GM12865 (cell line): ENCODE data around the gene BANF2.
"Not testable (repeated sequence)": the region's sequence is repeated elsewhere in the genome, so short reads cannot be mapped to it uniquely, and the experiment has no call there.

Experiments
- DNase-seq: peaks from one replicate; pipeline ENCODE4 v3.0.0; 2010; ENCODE audit warnings: low read depth
- H3K4me3 ChIP-seq: 2 replicates; pipeline ENCODE4 v1.5.1; 2011; ENCODE audit warnings: mild to moderate bottlenecking, low read depth, low read length, control low read depth
- CTCF ChIP-seq: IDR thresholded peaks from 2 replicates; pipeline ENCODE4 v1.5.1; 2011; ENCODE audit warnings: low read length, control low read depth, low read depth, inconsistent platforms; ENCODE audit not compliant: insufficient read depth; ENCODE audit errors: missing control alignments

The BANF2 gene

GRCh38 chr20:17762243-17762872 is 62.6 kb downstream of the BANF2 start:
- no peak for DNase-seq
- no peak for TF ChIP-seq CTCF
- H3K4me3 ChIP-seq, result no peak overlapping the region

DNA sequence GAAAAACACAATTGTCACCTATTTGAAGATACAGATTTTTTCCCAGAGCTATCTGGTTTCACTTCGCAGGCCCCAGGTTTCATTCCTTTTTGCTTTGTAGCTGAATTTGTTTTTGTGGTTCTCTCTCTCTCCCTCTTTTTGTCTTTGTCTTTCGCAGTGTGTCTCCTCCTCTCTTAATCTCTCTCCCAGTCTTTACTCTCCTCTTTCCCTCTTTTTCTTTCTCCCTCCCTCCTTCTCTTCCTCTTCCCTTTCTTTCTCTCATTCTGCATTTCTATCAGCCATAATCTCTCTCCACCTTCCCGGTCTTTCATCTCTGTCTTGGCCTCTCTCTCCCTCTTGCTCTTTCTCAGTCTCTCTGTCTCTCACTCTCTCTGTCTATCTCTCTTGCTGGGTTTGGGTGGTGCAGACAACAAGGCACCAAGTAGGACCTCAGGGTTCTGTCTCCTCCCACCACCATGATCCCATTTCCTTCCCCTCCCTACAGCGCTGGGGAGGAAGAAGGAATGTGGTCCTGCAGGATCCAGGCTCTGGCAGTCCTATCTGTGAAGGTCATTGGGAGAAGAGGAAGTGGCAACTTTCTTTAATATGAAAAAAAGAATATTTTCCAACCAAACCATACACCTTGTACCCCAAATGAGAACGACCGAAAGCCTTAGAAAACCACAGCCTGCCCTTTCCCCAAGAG is 63.2 kb downstream of the BANF2 start:
- H3K4me3 ChIP-seq, result no peak overlapping the region
- no peak for DNase-seq
- TF ChIP-seq CTCF, result no peak

GRCh38 chr20:17765017-17765416 is 65.3 kb downstream of the BANF2 start:
- no peak for DNase-seq
- TF ChIP-seq CTCF, result no peak
- no peak overlapping the region for H3K4me3 ChIP-seq

DNA sequence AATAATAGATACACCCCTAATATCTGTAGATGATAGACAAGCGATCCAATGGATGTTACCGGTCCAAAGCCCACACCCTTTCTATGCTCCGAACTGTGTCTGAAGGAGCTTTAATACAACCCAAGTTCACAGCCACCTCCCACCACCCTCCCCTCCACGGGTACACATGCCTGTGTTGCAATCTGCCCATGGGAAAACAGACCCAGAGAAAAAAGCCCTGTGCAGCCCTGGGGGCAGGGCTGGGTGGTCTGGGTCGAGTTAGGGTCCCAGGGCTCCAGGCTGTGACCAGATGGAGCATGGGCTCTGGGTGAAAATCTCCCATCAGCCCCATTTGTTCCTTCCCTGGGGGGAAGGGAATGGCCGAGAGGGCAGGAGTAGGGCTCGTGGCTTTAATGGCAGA is 65.8 kb downstream of the BANF2 start:
- no peak overlapping the region for H3K4me3 ChIP-seq
- TF ChIP-seq CTCF, result no peak

DNA sequence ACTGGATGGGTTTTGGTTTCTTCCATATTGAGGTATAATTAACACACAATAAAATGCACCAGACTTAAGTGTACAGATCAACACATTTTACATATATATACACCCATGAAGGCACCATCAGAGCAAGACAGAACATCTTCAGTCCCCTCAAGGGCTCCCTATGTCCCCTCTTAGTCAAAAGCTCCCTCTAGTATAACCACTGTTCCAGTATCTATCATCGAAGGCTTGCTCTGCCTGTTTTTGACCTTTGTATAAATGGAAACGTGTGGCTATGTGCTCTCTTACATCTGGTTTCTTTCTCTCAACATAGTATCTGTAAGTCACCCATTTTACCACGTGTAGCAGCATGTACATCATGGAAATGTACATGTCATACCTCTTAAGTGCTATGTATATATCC is 66.5 kb downstream of the BANF2 start:
- TF ChIP-seq CTCF, result no peak
- no peak for DNase-seq
- no peak overlapping the region for H3K4me3 ChIP-seq

More for the DNA sequence above, 65.8 kb downstream of the BANF2 start:
- no peak for DNase-seq

DNA sequence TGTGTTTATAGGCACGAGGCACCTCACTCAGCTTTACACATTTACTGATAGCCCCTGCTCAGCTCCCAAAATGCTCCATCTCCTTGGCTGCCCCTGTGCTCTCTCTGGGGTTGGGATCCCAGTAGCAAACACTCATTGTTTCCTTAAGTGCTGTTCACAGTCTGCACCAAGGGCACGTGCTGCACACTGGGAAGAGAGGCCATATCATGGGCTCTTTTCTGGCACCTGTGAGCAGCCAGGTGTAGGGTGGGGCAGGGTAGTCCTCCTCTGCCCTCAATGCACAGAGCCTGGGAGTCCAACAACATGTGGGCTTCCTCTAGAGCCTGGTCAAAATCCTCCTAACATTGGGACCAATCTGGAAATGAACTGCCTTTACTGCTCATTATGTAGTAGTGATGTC is 67.9 kb downstream of the BANF2 start:
- no peak for TF ChIP-seq CTCF
- no peak for DNase-seq
- H3K4me3 ChIP-seq, result no peak overlapping the region

DNA sequence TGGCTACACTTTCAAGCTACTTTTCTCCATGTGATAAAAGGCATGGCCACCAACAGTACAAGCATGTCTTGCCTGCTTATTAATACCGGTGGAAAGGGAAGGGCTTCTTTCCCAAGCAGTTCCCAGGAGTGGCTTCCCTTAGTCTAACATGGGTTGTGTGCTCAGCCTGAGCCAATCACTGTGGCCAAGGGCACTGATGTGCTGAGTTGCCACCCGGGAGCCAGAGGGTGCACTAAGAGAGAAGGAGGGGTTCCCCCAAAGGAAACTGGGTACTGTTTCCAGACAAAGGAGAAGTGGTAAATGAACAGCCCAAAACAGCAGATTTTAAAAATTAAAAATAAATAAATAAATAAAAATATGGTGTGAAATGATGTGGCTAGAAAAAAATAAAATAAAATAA is 68.5 kb downstream of the BANF2 start:
- no peak overlapping the region for H3K4me3 ChIP-seq
- no peak for DNase-seq
- no peak for TF ChIP-seq CTCF

DNA sequence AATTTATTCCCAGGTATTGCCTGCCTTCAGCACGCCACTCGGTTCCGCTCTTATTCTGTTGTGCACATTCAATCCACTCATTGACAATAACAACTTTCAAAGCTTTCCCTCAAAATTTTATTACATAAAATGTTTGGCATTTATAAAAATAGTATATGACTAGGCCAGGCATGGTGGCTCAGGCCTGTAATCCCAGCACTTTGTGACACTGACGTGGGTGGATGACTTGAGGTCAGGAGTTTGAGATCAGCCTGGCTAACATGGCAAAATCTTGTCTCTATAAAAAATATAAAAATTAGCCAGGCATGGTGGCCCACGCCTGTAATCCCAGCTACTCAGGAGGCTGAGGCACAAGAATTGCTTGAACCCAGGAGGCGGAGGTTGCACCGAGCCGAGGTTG is 70.0 kb downstream of the BANF2 start:
- not testable (repeated sequence) for H3K4me3 ChIP-seq, DNase-seq
